NCI-H2081 treated with DMSO at 0.1 percent for 48 hours (cell line): ENCODE results near the gene SNCA.

ENCODE experiments used
- DNase-seq: peaks from one replicate; lab custom pipeline; 2025; lab: John Stamatoyannopoulos, UW

SNCA gene

GRCh38 chr4:89753601-89754066, 83.3 kb downstream of the SNCA start:
- no peak for DNase-seq

DNA sequence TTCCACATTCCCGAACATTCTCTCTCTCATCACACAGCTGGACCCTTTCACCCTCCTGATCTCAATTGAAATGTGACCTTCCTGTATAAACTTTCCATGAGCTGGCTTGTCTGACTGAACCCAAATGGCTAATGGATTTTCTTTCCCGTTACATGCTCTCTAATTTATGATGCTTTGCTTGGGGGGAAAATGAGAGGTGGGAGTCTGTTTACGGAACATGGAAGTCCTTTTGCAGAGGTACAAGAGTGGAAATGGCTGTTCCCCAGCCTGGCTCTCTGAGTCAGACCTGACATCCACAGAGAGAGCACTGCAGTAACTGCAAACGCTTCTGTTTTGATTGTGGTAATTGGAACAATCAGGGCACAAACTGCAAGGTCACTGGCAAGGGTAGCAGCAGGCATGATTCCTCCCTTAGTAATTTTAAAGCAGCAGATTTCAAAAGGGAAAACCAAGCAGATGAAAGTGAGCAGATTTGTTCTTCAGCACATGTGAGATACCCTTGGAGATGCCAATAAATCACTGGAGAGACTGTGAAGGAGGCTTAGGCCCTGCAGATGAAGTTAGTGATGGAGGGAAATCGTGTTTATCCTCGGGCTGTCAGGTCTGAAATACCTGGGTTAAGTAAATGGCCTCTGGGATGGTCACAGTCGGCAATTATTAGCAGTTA, 83.9 kb downstream of the SNCA start:
- DNase-seq = no peak

DNA sequence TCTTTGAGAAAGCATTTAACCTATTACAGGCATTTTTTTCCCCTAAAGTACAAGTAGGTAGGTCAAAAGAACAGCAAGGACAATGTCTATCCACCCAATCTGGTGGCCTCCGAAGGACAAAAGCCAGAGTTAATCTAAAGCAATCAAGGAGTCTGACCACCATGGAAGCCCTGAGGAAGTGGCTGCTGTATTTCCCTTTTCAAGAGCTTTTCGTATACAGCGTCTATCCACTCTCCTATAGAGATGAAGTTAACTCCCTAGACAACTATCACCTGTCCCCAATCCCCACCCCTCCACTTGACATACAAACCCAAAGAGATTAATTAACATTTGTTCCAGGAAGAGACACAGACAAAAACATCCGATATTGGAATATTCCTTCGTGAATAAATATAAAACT, 85.5 kb downstream of the SNCA start:
- DNase-seq = no peak

DNA sequence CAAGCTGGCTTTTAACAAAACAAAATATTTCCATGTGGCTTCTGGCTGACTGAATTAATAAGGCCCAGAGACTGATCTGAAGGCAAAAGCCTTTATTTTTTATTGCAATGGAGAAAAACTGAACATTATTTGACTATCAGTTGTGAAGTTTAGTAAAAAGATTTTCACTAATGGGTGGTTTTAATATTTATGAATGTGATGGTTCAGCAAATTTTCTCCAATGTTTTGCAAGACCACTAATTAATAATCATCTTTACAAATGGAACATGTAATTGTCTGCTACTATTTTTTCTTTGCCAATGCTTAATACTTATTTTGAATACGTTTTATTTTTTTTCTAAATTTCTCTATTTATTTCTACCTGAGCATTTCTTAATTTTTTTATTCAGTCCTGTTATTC, 90.6 kb downstream of the SNCA start:
- DNase-seq = no peak

GRCh38 chr4:89745708-89746107, 91.3 kb downstream of the SNCA start:
- no peak for DNase-seq

GRCh38 chr4:89744914-89745313, 92.0 kb downstream of the SNCA start:
- DNase-seq = no peak

- no peak for DNase-seq
These were observed 95.2 kb downstream of the SNCA start for GRCh38 chr4:89741768-89742167.

GRCh38 chr4:89739311-89739988, 97.5 kb downstream of the SNCA start:
- no peak for DNase-seq

GRCh38 chr4:89737888-89738287, 99.1 kb downstream of the SNCA start:
- peak; percentile 59 for DNase-seq

- DNase-seq = no peak
These were observed 103.0 kb downstream of the SNCA start for GRCh38 chr4:89733946-89734345.

DNA sequence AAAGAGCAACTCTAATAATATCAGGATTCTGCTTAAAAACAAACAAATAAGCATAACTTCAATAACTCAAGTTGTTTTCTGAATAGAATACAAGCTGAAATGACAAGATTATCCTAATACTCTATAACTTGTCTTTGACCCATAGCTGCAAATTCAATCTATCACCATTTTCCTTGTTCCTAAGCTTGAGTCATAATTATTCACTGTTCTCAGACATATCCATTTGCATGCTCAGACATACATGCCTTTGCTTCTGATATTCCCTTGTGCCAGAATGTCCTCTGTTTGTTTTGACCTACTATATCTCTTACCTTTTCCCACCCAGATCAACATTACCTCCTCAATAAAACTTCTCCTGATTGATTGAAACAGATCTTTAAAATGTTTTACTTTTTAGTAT, 109.7 kb downstream of the SNCA start:
- DNase-seq = no peak

DNA sequence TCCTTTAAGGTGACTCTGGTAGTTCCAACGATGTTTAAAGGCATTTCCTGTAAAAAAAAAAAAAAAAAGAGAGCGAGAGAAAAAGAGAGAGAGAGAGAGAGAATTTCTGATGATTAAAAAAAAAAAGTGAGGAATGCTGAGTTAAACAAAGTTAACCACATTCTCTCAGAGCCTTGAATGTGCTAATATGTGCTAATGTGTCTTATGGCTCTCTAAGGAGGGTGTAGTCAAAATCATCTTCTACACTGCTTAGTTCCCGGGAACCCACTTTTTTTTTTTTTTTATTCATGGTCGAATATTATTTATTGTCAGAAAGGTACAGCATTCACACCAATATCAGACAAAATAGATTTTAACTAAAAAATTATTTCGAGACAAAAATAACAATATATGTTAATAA, 111.7 kb downstream of the SNCA start:
- DNase-seq = no peak

GRCh38 chr4:89724716-89725115, 112.2 kb downstream of the SNCA start:
- DNase-seq = no peak

- no peak for DNase-seq
These were observed 113.9 kb downstream of the SNCA start for GRCh38 chr4:89723096-89723495.

GRCh38 chr4:89722517-89722916, 114.4 kb downstream of the SNCA start:
- DNase-seq = no peak

DNA sequence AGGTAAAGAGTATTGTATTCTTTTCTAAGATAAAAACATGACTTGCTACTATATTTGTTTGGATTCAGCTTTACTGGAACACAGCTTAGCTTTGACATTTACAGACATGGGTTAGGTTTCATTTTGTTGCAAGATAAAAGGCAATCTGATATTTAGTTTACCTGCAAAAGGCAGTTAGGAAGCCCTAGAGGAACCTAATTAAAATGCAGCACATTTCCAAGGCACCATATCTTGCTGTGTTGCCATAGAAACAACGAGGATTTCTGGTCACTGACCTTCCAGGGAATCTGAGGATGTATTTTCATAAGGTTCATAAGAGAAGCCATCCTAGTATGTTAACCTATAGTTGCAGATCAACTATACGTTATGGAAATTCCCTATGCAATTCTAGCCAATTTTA, 116.0 kb downstream of the SNCA start:
- no peak for DNase-seq

GRCh38 chr4:89719536-89720090, 117.3 kb downstream of the SNCA start:
- no peak for DNase-seq

DNA sequence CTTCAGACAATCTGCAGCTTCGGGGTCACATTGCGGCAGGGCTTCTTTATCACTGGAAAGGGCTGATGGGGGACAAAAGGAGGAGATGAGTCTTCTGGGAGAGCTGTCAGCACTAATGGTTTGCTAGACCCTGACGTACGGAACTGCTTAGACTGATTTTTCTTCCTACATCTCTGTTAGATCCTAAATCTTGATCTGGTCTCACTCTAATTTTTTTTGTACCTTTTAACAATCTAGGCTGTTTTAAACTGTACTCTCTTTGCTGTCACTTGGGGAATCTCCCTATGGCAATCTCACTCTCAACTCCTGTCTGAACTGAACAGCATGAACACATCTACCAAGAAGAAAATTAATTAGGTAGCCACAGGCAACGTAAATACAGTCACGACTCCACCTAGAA, 120.1 kb downstream of the SNCA start:
- DNase-seq = no peak

DNA sequence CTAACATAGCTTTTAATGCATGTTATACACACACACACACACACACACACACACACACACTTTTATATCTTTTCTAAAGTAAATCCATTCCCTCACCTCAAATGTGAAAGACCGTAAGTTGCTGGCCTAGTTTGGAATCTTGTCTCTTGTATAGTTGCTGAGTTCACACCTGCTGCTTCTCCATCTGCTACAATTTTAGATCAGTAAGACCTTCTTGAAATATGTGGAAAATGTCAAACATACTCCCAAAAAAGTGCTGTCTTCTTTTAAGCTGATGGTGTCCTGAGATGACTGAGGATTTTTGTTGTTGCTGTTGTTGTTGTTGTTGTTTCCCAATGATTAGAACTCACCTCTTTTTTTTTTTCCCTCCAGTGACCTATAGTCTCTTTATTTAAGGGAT, 121.3 kb downstream of the SNCA start:
- DNase-seq = no peak

DNA sequence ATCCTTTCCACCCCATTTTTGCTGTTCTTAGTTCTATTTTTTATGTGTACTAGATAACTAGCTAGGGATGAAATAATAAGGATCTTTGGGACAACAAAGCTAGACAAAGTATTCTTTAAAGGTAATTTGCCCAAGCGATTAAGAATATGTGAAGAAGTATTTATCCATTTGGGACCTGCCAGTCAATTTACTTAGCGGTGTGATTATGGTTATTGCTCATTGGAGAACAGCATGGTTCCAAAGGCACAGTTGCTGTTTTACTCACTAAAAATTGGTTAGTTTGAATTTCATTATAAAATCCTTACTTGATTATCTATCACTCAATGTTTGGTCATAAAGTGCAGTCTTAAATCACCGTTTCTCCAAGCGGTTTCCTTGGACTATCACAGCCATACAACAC, 124.1 kb downstream of the SNCA start:
- DNase-seq = no peak

- no peak for DNase-seq
These were observed 124.8 kb downstream of the SNCA start for GRCh38 chr4:89712141-89712540.

DNA sequence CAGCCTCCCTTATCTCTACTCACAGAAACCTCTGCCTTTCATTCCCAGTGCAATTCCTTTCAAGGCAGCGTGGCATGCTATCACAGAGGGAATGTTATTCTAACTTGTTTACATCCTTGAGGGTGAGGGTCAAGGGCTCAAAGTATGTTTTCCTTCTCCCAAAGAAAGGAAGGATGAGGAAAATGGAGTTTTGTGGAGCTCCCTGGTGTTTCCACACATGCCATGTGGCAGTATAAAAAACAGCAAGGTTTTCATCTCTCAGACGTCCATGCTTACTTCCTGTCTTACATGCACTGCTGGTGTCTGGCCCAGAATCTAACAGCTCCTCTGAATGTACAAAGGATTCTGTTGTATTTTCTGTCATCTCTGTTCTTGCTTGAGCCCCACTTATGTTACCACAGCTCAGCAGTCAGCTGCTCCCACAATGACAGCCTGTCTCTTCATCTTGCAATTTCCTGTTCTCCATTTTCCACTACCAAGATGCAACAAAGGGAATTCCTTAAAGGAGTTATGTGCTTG, 128.0 kb downstream of the SNCA start:
- no peak for DNase-seq

DNA sequence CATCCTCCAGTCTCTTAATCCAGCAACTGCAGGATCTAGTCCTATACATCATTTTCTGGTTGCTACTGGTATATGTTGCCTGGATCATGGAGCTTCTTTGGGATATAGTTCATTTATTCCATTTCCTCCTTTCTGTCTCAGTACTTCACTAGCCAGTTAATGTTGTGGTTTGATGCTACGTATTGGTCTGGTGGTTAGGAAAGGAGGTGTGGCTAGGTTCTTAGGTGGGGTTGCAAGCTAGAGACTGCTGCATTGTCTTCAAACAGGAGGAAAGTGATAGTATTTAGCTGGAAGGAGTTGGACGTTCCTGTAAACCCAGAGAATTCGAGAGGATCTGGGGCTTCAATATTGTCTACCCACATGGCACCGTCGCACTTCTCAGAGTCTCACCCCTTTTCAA, 129.5 kb downstream of the SNCA start:
- DNase-seq = no peak
